ENCODE data around the gene TMEM144. TPM values are rescaled to one million over a fixed set of nuclear protein-coding genes. Genes with fewer than 3 reads are reported as not detected.
A peak's percentile ranks its signal among the peaks of the same experiment; 100 is the strongest.

TMEM144 gene
- total RNA-seq, 1 experiment from 2014 or later, result 17.9 TPM

- H3K4me3 Mint-ChIP-seq (ENCODE audit: unreplicated experiment), result no peak overlapping the region
- no peaks in the 10 kb centered on the region for H3K4me1 ChIP-seq
- H3K36me3 Mint-ChIP-seq (ENCODE audit: insufficient read depth, unreplicated experiment), result no peaks in the 10 kb centered on the region
- peak; percentile 60 to 69 for TF ChIP-seq CTCF (IDR thresholded peaks at IDR 0.05; ENCODE audit: insufficient read depth in 1 of 2, low read depth in 1 of 2, low read length in 1 of 2, severe bottlenecking in 1 of 2, unreplicated experiment in 1 of 2)
- H3K36me3 ChIP-seq (ENCODE audit: control insufficient read depth, insufficient read depth, low read length), result no peaks in the 10 kb centered on the region
- POLR2A ChIA-PET, result no interaction called here
- BruUV-seq (replicated peaks), result no TSS peak
- peak in 1 of 2 experiments; percentile 48 for DNase-seq
- no peaks in the 10 kb centered on the region for H3K27me3 ChIP-seq (replicated peaks; ENCODE audit: control insufficient read depth, insufficient read depth, low read length)
- no peak overlapping the region for H3K4me3 ChIP-seq (ENCODE audit: low read depth, low read length)
- H3K27ac Mint-ChIP-seq (ENCODE audit: unreplicated experiment), result no peak overlapping the region
- H3K27me3 Mint-ChIP-seq (ENCODE audit: insufficient read depth, unreplicated experiment), result no peaks in the 10 kb centered on the region
- H3K9me3 Mint-ChIP-seq (ENCODE audit: unreplicated experiment), result no peaks in the 10 kb centered on the region
- CTCF ChIA-PET, result interaction anchor here (0.5 to 1.0 kb wide), 3 partner anchors 63 to 153 kb away, joined by 3 to 4 read pairs (median 4); no protein-coding TSS in a partner anchor
- no peaks in the 10 kb centered on the region for H3K9me3 ChIP-seq
- no peaks in the 10 kb centered on the region for H3K4me1 Mint-ChIP-seq (ENCODE audit: low read depth, unreplicated experiment)
- intact Hi-C loops (cut with micrococcal nuclease; ENCODE audit: unreplicated experiment), result loop anchor here (1.0 kb wide), 2 partner anchors 63 to 264 kb away; no protein-coding TSS in a partner anchor
These were observed 45.5 kb downstream of the TMEM144 start for GRCh38 chr4:158255727-158256324.

- no peaks in the 10 kb centered on the region for H3K36me3 Mint-ChIP-seq (ENCODE audit: insufficient read depth, unreplicated experiment)
- Histone ChIP-seq H3K9me3 (no peaks in the 10 kb centered on the region), H3K4me1 (no peaks in the 10 kb centered on the region), H3K4me3 (ENCODE audit: low read depth, low read length) (no peak overlapping the region), H3K27me3 (replicated peaks; ENCODE audit: control insufficient read depth, insufficient read depth, low read length) (no peaks in the 10 kb centered on the region), H3K36me3 (ENCODE audit: control insufficient read depth, insufficient read depth, low read length) (no peaks in the 10 kb centered on the region)
- ChIA-PET CTCF (no interaction called here), POLR2A (no interaction called here)
- H3K4me3 Mint-ChIP-seq (ENCODE audit: unreplicated experiment), result no peak overlapping the region
- DNase-seq, result peak in 1 of 2 experiments; percentile 10
- no peak overlapping the region for H3K27ac Mint-ChIP-seq (ENCODE audit: unreplicated experiment)
- H3K4me1 Mint-ChIP-seq (ENCODE audit: low read depth, unreplicated experiment), result no peaks in the 10 kb centered on the region
- no TSS peak for BruUV-seq (replicated peaks)
- peak in 1 of 2 experiments; percentile 48 for TF ChIP-seq CTCF (IDR thresholded peaks at IDR 0.05; ENCODE audit: insufficient read depth in 1 of 2, low read depth in 1 of 2, low read length in 1 of 2, severe bottlenecking in 1 of 2, unreplicated experiment in 1 of 2)
- intact Hi-C loops (cut with micrococcal nuclease; ENCODE audit: unreplicated experiment), result loop anchor here (1.0 to 2.0 kb wide), 2 partner anchors 319 to 365 kb away; no protein-coding TSS in a partner anchor
- no peaks in the 10 kb centered on the region for H3K27me3 Mint-ChIP-seq (ENCODE audit: insufficient read depth, unreplicated experiment)
- H3K9me3 Mint-ChIP-seq (ENCODE audit: unreplicated experiment), result no peaks in the 10 kb centered on the region
These were observed 49.8 kb downstream of the TMEM144 start for GRCh38 chr4:158259955-158260575.

- Histone ChIP-seq H3K27me3 (replicated peaks; ENCODE audit: control insufficient read depth, insufficient read depth, low read length) (no peaks in the 10 kb centered on the region), H3K9me3 (no peaks in the 10 kb centered on the region), H3K4me1 (no peaks in the 10 kb centered on the region), H3K36me3 (ENCODE audit: control insufficient read depth, insufficient read depth, low read length) (no peaks in the 10 kb centered on the region), H3K4me3 (ENCODE audit: low read depth, low read length) (no peak overlapping the region)
- H3K36me3 Mint-ChIP-seq (ENCODE audit: insufficient read depth, unreplicated experiment), result no peaks in the 10 kb centered on the region
- no peaks in the 10 kb centered on the region for H3K4me1 Mint-ChIP-seq (ENCODE audit: low read depth, unreplicated experiment)
- no peaks in the 10 kb centered on the region for H3K9me3 Mint-ChIP-seq (ENCODE audit: unreplicated experiment)
- H3K27ac Mint-ChIP-seq (ENCODE audit: unreplicated experiment), result no peak overlapping the region
- no peak overlapping the region for H3K4me3 Mint-ChIP-seq (ENCODE audit: unreplicated experiment)
- POLR2A ChIA-PET, result no interaction called here
- BruUV-seq (replicated peaks), result no TSS peak
- DNase-seq, result no peak
- no peaks in the 10 kb centered on the region for H3K27me3 Mint-ChIP-seq (ENCODE audit: insufficient read depth, unreplicated experiment)
- no peak for TF ChIP-seq CTCF (IDR thresholded peaks at IDR 0.05; ENCODE audit: insufficient read depth in 1 of 2, low read depth in 1 of 2, low read length in 1 of 2, severe bottlenecking in 1 of 2, unreplicated experiment in 1 of 2)
- CTCF ChIA-PET, result no interaction called here
- intact Hi-C loops (cut with micrococcal nuclease; ENCODE audit: unreplicated experiment), result loop anchor here (2.0 kb wide), 1 partner anchor 317 kb away; no protein-coding TSS in a partner anchor
These were observed 51.2 kb downstream of the TMEM144 start for GRCh38 chr4:158261480-158261879.

Measured in Caco-2 (cell line).